SHP77 (cell line): ENCODE measurements around the gene PPFIA2.

ENCODE experiments used
- DNase-seq, 2 experiments: peaks; one replicate each; lab custom pipeline; 2025; lab: John Stamatoyannopoulos, UW

PPFIA2 gene

DNA sequence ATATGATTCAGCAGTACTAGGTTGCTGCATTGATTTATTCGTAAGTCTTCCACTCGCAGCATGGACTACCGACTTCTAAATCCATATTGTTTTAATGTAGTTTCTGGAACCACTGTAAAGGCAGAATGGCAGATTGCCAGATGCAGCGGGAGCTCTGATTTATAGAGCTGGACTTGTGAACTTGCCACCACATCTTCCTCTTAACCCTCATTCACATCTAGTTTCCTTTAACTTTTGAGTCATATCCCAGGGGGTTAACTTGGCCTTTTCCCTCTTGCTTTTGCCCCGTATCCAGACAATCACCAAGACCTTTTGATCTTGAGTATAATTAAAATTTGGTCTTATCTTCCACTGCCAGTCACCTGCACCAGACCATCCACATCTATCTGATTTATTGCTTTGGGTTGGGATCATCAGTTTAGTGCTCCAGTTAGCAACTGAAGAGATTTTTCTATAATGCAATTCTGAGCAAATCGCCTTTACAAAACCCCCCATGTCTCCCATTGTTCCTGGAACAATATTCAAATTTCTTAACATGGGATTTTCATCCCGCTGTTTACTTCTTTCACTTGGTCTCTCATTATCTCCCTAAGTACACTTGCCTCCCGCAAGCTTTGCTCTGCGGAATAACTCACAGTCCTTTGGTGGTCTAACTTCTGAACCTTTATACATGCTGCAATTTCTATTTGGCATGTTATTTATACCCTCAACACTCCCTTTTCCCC, 550.8 kb downstream of the PPFIA2 start:
- peak; percentile 38 to 50 for DNase-seq
